OCI-LY3 (cell line): Measurements from ENCODE around the gene DAO.

Experiments used
- H2AFZ ChIP-seq: fragments of 200-600, 300-600 bp; shearing (Covaris generic); 2 replicates; pipeline ENCODE4 v1.6.0; 2014; ENCODE audit warnings: antibody characterized with exemption, low read depth, low read length
- H3K27ac ChIP-seq: fragments of 200-600, 300-600 bp; sonication (generic); 2 replicates; pipeline ENCODE4 v1.5.1; 2014; ENCODE audit warnings: mild to moderate bottlenecking, low read length, moderate library complexity, mixed read lengths
- H3K27me3 ChIP-seq: fragments of 200-600, 300-600 bp; sonication (generic); 2 replicates; pipeline ENCODE4 v1.6.1; 2014; ENCODE audit warnings: low read depth, low read length, mixed read lengths
- H3K36me3 ChIP-seq: fragments of 200-600, 300-600 bp; sonication (generic); replicated peaks from 2 replicates; pipeline ENCODE3; 2014; ENCODE audit warnings: low read depth, low read length, mixed read lengths
- H3K4me1 ChIP-seq: fragments of 300-600, 200-600 bp; sonication (generic); 2 replicates; pipeline ENCODE4 v1.6.1; 2014; ENCODE audit warnings: low read length, mixed read lengths
- H3K4me2 ChIP-seq: fragments of 200-600, 300-600 bp; sonication (generic); 2 replicates; pipeline ENCODE4 v1.6.1; 2014; ENCODE audit warnings: low read length, mixed read lengths
- H3K4me3 ChIP-seq: fragments of 300-600, 200-600 bp; sonication (generic); 2 replicates; pipeline ENCODE4 v1.5.1; 2014; ENCODE audit warnings: antibody characterized with exemption, mild to moderate bottlenecking, low read length, moderate library complexity
- H3K79me2 ChIP-seq: fragments of 300-600, 200-600 bp; shearing (Covaris generic); 2 replicates; pipeline ENCODE4 v1.6.1; 2014; ENCODE audit warnings: mild to moderate bottlenecking, low read length, mixed read lengths
- H3K9ac ChIP-seq: fragments of 300-600, 200-600 bp; shearing (Covaris generic); 2 replicates; pipeline ENCODE4 v1.6.0; 2014; ENCODE audit warnings: mild to moderate bottlenecking, low read length, moderate library complexity
- H3K9me3 ChIP-seq: fragments of 200-600, 300-600 bp; shearing (Covaris generic); 2 replicates; pipeline ENCODE4 v1.6.1; 2014; ENCODE audit warnings: low read length, mixed read lengths; ENCODE audit not compliant: insufficient read depth
- H4K20me1 ChIP-seq: fragments of 200-600, 300-600 bp; sonication (generic); 2 replicates; pipeline ENCODE4 v1.6.1; 2016; ENCODE audit warnings: low read length, mixed read lengths; ENCODE audit not compliant: insufficient read depth
- CTCF ChIP-seq: fragments of 200-600, 300-600 bp; sonication (generic); IDR thresholded peaks from 2 replicates; pipeline ENCODE4 v1.5.1; 2014; ENCODE audit warnings: antibody characterized with exemption, low read length, low read depth
- EZH2phosphoT487 ChIP-seq: fragments of 200-600 bp; shearing (Covaris generic); IDR thresholded peaks from 2 replicates; pipeline ENCODE4 v1.6.1; 2018; ENCODE audit warnings: antibody characterized with exemption, mixed run types, low read depth

DAO gene

GRCh38 chr12:108879615-108880254 lies at the start of gene DAO:
Gene DAO, plus strand, starts transcription at chr12:108880092. Its CDS starts 4,915 bp downstream, at chr12:108885007.
- H3K27ac ChIP-seq, result no peak within 1 kb of the TSS
- H3K9ac ChIP-seq, result no peak within 1 kb of the TSS
- no peak within 1 kb of the TSS for H3K4me3 ChIP-seq
- H4K20me1 ChIP-seq, result no peaks in the 10 kb centered on the region
- no peak within 1 kb of the TSS for H2AFZ ChIP-seq
- H3K36me3 ChIP-seq, result no peaks in the 10 kb centered on the region
- H3K79me2 ChIP-seq, result no peaks in the 10 kb centered on the region
- H3K4me1 ChIP-seq, result no peaks in the 10 kb centered on the region
- peaks cover 50% of the 10 kb centered on the region for H3K27me3 ChIP-seq
- H3K4me2 ChIP-seq, result no peak within 1 kb of the TSS
- H3K9me3 ChIP-seq, result no peaks in the 10 kb centered on the region
- TF ChIP-seq EZH2phosphoT487 (no peak), CTCF (no peak)

GRCh38 chr12:108831309-108831991 lies 48.4 kb upstream of the DAO start:
- Histone ChIP-seq H3K4me3 (no peak overlapping the region), H3K4me1 (peaks cover 2% of the 10 kb centered on the region), H3K9me3 (no peaks in the 10 kb centered on the region), H3K27ac (no peak overlapping the region), H3K27me3 (no peaks in the 10 kb centered on the region), H3K4me2 (no peak overlapping the region), H4K20me1 (peaks cover 7% of the 10 kb centered on the region; the same call in 1 of the 2 replicates), H3K36me3 (peaks cover 26% of the 10 kb centered on the region), H3K9ac (no peak overlapping the region), H2AFZ (no peak overlapping the region), H3K79me2 (no peaks in the 10 kb centered on the region)
- TF ChIP-seq CTCF, result no peak
- TF ChIP-seq EZH2phosphoT487, result no peak

GRCh38 chr12:108832208-108832607 lies 47.7 kb upstream of the DAO start:
- no peak overlapping the region for H3K4me2 ChIP-seq
- no peaks in the 10 kb centered on the region for H3K79me2 ChIP-seq
- no peaks in the 10 kb centered on the region; the same call in 1 of the 2 replicates for H3K4me1 ChIP-seq
- no peak overlapping the region for H3K4me3 ChIP-seq
- peaks cover 26% of the 10 kb centered on the region for H3K36me3 ChIP-seq
- no peak overlapping the region for H3K9ac ChIP-seq
- H3K27ac ChIP-seq, result no peak overlapping the region
- no peaks in the 10 kb centered on the region for H3K9me3 ChIP-seq
- H4K20me1 ChIP-seq, result peaks cover 7% of the 10 kb centered on the region; the same call in 1 of the 2 replicates
- no peaks in the 10 kb centered on the region for H3K27me3 ChIP-seq
- no peak overlapping the region for H2AFZ ChIP-seq
- TF ChIP-seq CTCF (no peak), EZH2phosphoT487 (no peak)

GRCh38 chr12:108832730-108833354 lies 47.0 kb upstream of the DAO start:
- Histone ChIP-seq H3K79me2 (no peaks in the 10 kb centered on the region), H3K4me2 (no peak overlapping the region), H3K27ac (no peak overlapping the region), H3K36me3 (peaks cover 24% of the 10 kb centered on the region), H3K9ac (no peak overlapping the region), H3K27me3 (no peaks in the 10 kb centered on the region), H4K20me1 (peaks cover 7% of the 10 kb centered on the region; the same call in 1 of the 2 replicates), H3K9me3 (no peaks in the 10 kb centered on the region), H3K4me1 (no peaks in the 10 kb centered on the region; the same call in 1 of the 2 replicates), H2AFZ (no peak overlapping the region), H3K4me3 (no peak overlapping the region)
- no peak for TF ChIP-seq CTCF
